MM.1S (cell line): ENCODE data around the gene HTRA3.

ENCODE experiments used
- EZH2 ChIP-seq: fragments of 300-600 bp; sonication (generic); optimal IDR thresholded peaks from 2 replicates; pipeline ENCODE3; 2017; ENCODE audit warnings: low read depth, mild to moderate bottlenecking, antibody characterized with exemption, low read length, mixed read lengths
- EZH2phosphoT487 ChIP-seq: fragments of 300-600 bp; sonication (generic); IDR thresholded peaks from 2 replicates; pipeline ENCODE4 v1.6.1; 2018; ENCODE audit warnings: antibody characterized with exemption, low read length
- TF ChIP-seq, protein P1 (sequence below): fragments of 300-600 bp; sonication (generic); IDR thresholded peaks from 2 replicates; pipeline ENCODE4 v1.5.1; 2016; ENCODE audit warnings: antibody characterized with exemption, low read length, mixed read lengths

DNA sequence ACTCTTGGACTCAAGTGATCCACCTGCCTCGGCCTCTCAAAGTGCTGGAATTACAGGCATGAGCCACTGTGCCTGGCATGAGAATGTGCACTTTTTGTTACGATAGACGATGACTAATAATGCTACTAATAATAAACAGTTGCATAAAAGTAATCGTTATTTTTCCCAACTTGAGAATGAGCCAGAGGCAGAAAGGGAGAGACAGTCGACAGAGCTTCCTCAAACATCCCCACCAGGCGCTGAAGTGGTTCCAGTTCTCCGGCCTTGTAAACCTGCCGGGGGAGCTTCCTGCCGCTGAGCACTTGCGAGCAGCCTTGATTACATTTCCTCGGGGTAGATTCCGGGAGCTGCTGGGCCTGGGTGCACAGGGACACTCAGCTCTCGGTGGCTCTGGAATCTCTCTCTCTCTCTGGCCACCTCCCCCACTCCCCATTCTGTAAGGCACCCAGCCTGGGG, 8.9 kb upstream of the HTRA3 start:
- TF ChIP-seq, protein P1, sequence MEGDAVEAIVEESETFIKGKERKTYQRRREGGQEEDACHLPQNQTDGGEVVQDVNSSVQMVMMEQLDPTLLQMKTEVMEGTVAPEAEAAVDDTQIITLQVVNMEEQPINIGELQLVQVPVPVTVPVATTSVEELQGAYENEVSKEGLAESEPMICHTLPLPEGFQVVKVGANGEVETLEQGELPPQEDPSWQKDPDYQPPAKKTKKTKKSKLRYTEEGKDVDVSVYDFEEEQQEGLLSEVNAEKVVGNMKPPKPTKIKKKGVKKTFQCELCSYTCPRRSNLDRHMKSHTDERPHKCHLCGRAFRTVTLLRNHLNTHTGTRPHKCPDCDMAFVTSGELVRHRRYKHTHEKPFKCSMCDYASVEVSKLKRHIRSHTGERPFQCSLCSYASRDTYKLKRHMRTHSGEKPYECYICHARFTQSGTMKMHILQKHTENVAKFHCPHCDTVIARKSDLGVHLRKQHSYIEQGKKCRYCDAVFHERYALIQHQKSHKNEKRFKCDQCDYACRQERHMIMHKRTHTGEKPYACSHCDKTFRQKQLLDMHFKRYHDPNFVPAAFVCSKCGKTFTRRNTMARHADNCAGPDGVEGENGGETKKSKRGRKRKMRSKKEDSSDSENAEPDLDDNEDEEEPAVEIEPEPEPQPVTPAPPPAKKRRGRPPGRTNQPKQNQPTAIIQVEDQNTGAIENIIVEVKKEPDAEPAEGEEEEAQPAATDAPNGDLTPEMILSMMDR, result no peak
- TF ChIP-seq EZH2 (no peak), EZH2phosphoT487 (no peak)
